ENCODE results near the gene ZNF688.

DNA sequence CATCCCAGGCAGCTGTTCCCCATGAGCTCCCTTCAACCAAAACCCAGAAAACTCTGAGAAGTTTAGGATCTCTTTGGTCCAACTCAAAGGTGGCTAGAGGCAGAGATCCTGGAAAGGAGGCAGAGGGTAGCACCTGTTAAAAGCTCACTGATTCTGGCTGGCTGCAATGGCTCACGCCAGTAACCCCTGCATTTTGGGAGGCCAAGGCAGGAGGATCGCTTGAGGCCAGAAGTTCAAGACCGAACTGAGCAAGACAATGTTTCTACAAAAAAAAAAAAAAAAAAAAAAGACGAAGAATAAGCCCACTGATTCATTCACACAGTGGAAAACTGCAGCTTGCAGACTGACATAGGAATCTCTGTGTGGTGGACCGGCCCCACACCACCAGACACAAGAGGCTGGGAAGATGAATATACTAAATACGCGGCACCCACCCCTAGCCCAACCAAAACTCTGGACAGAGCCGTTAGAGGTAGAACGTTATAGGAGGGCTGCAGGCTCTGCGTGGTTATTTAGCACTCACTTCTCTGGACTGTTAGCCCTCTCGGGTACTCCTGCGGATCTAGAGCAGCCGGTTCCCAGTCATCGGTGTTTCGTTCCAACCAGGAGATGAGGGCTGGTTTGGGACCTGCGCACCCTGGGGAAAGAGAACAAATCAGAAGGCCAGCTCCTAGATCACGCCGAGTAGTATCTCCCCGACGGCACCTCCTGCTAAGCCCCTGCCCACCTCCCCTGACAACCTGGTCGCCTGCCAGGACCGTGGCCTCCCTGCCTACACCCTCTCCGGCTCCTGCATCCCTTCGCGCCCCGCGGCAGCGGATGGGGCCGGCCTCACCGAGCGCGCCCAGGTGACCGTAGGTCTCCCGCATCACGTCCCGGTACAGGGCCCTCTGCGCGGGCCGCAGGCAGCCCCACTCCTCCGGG lies 37.8 kb upstream of the ZNF688 start:
- TF ChIP-seq POLR2A (IDR thresholded peaks at IDR 0.05) (no peak), EP300 (IDR thresholded peaks at IDR 0.05) (no peak)
- TF ChIP-seq, protein P1, sequence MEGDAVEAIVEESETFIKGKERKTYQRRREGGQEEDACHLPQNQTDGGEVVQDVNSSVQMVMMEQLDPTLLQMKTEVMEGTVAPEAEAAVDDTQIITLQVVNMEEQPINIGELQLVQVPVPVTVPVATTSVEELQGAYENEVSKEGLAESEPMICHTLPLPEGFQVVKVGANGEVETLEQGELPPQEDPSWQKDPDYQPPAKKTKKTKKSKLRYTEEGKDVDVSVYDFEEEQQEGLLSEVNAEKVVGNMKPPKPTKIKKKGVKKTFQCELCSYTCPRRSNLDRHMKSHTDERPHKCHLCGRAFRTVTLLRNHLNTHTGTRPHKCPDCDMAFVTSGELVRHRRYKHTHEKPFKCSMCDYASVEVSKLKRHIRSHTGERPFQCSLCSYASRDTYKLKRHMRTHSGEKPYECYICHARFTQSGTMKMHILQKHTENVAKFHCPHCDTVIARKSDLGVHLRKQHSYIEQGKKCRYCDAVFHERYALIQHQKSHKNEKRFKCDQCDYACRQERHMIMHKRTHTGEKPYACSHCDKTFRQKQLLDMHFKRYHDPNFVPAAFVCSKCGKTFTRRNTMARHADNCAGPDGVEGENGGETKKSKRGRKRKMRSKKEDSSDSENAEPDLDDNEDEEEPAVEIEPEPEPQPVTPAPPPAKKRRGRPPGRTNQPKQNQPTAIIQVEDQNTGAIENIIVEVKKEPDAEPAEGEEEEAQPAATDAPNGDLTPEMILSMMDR (IDR thresholded peaks at IDR 0.05), result no peak
